Activated effector memory CD4-positive, alpha-beta T cell treated with Interleukin-2 at 50 U/mL for 16 hours (primary cell): ENCODE data around the gene CHKA.

Experiments used
- DNase-seq: peaks from one replicate; pipeline ENCODE4 v3.0.0-alpha.2; 2020

Gene CHKA

DNA sequence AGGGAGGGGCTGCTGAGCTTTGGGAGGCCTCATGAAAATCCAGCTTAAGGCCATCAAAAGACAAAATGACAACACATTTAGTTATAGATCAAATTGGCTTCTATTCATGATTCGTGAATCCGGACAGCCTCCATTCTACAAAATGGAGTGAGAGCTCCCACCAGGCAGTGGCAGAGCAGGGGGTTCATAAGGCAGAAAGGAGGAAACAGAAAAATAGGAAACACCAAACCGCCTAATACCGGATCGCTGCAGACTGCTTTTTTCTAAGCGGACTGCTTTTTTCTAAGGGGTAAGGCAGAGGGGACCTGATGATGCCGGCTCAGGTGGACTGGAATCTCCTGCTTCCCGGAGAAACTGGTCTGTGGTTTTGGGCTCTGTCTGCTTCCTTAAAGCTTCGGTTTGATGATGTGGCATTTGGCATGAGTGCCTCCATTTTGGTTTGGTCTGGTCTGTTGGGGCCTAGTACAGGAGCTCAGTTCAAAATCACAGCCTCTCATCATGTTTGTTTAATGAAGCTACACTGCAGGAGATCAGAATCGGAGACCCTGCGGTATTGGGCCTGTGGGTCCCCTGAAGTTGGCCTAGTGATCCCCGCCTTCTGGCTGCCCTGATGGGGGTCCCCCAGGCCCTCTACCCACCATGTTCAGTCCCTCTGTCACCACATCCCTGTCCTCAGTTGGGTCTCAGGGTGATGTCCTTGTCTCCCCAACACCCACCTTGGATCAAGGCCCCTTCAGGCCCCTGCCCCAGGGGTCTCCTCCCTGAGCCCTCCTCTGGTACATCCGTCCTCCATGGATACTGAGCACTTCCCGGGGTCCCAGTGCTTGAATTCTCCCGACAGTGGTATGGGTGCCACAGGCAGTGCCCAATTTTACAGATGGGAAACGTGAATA, 109.9 kb downstream of the CHKA start:
- DNase-seq, result no peak

DNA sequence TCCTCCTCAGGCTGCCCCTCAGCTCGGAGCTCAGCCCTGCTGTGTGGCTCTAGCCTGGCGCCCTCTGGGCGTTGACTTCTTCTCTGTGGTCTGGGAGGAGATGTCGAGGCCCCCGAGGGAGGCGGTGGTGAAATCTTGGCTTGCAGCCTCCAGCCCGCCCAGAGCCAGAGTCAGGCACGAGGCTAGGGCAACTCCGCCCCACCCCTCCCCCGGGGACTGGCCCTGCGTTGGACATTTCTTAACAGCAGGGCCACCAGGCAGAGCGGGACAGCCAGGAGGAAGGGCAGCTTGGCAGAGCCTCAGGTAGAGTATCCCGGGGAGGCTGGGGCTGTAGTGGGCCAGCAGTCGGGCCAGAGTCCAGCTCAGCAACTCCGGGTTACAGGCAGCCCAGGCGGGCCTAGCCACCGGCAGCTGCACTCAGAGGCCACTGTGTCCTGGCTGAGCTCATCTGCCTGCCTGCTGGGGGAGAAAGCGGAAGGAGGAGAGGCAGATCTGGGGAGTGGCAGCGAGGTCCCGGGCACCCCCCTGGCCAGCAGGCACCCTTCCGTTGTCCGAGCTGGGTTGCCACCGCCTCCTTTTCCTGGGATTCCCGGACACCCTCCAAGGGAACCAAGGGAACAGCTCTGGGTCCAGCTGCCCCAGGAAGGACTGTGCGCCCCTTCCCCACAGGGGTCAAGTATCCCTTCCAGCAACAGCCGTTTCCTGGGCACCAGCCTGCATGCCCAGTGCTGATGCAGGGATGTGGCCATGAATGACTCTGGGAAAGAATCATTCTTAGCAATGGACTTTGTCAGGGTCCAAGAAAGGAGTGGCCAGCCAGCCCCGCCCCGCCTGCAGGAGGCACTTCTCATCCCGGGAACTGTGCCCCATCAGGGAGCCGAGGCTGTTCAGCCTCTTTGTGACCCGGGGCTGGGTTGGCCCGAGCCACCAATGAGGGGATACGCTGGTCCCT, 110.8 kb downstream of the CHKA start, which contains the start of gene ALDH3B1:
TSS of gene ALDH3B1 (plus strand) at position 238 of the 952 bp plus-strand sequence. CDS start 4,971 bp downstream, outside the sequence.
- no peak for DNase-seq

DNA sequence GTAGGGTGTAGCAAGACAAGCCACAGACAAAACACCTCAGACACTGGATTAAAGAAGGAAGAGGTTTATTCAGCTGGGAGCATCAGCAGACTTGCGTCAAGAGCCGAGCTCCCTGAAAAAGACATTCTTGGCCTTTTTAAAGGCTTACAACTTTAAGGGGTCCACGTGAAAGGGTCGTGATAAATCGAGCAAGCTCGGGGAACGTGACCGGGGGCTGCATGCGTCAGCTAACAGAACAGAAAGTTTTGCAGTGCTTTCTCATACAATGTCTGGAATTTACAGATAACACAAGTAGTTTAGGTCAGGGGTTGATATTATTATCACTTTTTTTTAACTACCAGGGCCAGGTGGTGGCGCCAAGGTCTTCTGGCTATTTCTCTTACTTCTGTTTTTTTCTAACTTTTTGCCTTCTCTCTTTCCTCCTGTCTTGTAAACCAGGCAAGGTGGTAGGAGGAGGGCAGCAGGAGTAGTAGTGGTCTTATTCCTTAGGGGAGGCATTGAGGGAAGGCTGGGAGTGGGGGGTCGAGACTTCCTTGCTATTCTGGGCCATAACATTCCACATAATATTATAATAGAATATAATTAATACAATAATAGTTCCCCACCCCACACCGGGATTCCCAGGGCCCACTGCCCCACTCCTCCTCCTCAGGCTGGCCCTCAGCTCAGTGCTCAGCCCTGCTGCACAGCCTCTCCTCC, 111.6 kb downstream of the CHKA start:
- no peak for DNase-seq

DNA sequence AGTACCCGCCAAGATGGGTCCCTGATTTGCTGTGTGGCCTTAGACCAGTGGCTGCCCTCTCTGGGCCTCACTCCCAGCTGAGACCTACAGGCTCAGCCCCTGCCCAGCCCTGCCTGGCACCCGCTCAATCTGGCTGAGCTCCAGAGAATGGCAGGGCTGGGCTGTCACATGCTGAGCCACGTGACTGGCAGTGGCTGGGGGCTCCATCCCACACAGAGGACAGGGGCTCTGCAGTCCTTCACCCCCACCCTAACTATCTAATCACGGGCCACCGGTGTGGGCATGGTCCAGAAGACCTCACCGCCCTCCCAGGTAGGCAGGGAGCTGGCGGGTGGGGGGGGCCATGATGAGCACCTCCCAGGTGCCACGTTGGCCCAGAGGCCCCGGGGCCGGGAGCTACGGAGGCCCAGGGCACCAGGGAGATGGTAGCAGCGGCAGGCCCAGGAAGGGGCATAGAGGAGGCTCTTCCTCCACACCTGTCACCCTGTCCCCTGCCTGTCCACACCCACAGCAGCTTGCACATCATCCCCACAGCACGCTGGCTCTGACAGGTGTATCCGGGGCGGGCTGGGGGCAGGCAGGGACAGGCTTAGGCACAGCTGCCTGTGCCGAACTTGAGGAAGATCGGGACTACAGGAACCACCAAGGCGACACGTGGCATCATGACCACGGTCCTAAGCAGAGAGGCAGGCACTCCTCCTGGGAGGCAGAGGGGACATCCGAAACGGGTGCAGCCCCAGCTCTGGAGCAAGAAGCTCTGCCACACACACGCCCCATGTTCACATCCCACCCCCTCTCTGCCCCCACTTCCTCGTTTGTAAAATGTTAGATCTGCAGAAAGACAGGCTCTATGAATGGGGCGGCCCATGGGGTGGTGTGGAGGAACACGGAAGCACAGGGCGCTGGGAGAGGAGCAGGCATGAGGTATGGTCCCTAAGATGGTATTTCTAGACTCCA, 112.5 kb downstream of the CHKA start:
- no peak for DNase-seq

DNA sequence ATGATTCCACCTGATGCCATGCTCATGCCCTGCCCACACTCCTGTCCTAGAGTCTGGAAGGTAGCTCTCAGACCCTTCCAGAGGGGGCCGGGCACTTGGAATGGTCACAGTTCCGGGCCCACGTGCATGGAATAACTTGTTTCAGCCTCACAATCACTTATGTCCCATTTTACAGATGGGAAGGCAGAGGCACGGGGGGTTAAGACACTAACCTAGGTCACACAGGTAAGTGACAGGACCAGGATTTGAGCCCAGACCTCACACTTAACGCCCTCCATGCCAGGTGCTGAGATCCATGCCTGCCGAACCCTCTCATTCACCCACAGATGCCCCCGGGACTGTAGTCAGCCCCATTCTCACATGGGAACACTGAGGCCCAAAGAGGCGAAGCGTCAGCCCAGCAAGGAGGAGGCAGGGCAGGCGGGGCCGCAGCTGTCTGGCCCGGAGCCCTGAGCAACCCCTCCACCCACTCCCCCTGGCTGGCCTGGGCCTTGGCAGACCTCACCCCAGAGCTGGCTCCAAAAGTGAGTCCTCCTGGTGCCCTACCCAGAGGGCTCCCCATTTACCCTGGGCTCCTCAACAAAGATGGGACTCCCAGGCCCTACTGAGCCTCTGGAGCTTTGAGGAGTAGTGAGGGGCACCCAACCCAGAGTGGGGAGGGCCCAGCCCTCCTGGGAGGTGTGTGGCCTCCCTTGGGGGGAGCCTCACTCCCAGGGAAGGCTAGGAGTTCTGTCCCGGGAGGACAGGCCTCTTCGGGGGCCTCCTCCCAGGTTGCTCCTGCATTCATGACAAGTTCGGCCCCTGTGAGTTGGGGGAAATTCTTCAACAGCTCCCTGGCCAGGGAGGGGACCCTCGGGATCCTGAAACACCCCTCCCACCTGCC, 113.4 kb downstream of the CHKA start:
- DNase-seq, result no peak

DNA sequence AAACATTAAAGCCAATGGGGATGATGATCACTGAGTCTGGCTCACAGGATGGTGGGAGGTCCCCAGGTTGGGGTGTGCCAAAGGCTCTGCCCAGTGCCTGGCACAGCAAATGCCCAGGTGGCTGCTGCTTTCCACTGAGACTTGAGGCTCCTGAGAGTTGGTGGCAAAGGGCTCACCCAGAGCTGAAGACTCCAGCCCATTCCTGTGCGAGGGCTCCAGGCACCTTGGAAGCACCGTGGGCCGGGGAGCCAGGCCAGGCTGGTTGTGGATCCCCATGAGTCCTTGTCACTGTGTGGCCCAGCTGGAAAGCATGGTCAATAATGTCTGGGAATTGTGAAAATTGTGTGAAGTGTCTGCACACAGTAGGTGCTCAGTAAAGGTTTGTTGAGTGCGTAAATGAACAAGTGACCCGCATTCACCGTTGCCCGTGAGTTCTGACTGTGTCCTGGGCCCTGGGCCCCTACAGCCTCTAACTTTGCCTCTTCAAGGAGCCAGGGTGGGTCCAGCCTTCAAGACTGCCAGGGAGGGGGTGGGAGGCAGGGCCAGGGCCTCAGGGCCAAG, 114.5 kb downstream of the CHKA start:
- no peak for DNase-seq

DNA sequence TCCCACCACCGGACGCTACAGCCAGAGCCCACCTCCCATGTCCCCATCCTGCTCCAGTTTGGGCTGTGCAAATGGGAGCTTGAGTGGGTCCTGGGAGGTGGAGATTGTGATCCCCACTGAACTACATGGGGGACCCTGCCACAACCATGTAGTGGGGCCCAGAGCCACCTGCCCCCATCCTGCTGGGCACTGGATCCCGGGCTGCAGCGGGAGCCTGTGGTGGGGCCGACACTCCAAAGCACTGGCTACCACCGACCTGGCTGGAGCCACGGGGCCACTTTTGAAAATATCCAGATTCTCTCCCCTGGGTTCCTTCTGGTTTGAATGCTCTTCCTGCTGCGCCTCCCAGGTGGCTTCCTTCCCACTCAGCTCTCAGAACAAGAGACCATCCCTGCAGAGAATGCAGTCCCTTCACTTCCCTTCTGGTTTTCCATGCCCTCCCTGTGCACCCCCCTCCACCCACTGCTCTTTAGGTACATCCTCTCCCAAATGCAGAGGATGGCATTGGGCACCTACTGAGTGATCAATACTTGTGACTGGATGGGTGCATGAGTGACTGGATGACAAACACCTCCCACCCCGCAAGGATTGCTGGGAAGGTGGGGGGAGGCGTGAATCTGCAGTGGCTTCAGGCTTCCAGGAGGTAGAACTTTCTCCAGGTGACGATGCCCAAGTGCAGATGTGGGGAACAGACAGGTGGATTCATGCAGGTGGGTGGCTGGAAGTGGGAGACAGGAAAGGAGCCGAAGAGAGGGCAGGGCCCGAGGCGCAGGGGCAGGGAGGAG, 116.4 kb downstream of the CHKA start:
- no peak for DNase-seq

DNA sequence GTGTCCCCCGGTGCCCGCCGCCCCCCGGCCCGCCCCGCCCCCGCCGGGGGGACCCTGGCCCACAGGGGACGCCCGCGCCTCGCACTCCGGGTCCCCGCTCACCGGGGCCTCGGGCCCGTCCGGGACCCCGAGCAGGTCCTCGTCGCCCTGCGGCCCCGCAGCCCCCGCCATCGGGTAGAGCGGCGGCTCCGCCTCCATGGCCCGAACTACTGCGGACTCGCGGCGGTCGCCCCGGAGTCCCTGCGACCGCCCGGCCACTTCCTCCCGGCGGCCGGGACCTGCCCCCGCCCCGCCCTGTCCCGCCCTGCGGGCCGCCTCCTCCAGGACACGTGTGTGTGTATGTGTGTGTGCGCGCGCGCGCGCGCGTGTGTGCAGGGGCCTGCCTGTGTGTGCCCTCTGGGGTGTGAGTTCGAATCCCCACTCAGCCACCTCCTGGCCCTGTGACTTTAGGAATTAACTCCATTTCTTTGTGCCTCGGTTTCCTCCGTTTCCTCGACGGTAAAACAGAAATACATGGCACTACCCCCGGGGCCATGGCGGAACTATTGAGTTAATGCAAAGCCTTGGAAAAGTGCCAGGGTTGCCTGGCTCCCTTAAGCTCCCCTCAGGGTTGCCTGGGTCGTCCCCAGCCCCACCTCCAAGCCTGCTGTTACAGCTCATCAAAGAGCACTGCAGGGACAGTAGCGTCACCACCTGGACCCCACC, 117.2 kb downstream of the CHKA start, which contains the start of gene UNC93B1:
TSS of gene UNC93B1 (minus strand) at position 252 of the 705 bp plus-strand sequence. CDS start at position 198, 54 bp downstream.
- peak; percentile 77 for DNase-seq

DNA sequence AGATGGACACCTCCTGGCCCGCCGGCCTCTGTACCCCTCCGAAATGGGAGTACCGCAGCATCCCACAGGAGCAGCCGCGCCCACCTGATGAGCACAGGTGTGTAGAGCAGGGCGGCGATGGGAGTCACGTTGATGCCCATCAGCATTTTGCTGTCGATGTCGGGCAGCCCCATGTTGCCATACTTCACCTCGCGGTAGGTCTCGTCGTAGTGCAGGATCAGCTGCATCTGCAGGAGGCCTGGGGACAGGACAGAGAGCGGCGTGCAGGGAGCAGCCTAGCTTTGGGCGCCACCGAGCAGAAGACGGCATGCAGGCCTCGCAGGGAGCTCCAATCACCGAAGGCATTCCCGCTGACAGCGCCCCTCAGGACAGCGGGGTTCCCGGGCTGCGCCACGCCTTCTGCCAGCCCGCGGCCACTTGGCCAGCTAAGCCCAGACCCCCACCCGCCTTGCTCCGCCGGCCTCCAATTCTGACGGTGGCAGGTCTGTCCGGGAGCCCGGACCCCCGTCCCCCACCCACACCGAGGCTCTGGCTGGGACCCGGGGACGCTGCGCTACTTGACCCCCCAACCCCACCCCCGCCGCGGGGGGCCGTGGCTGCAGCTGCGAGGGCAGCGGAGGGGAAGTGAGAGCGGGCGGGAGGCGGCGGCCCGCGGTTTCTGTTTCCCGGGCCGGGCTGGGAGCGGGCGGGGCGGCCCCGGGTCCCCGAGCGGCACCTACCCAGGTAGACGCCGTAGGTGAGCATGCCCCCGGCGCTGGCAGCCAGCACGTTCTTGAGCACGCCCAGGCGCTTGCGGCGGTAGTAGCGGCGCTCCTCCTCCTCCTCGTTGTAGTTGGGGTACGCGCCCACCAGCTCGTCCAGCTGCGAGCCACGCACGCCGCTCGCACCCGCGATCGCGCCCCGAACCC, 118.0 kb downstream of the CHKA start:
- DNase-seq, result peak; percentile 53
